H1 (cell line): ENCODE measurements around the gene ARHGAP6. TPM values are rescaled to one million over a fixed set of nuclear protein-coding genes. Genes with fewer than 3 reads are reported as not detected.

Experiments
- HDAC6 ChIP-seq: IDR thresholded peaks from one replicate; pipeline ENCODE4 v1.7.1; 2012; ENCODE audit warnings: low read depth, mild to moderate bottlenecking, inconsistent platforms, low read length, moderate library complexity
- POLR2AphosphoS5 ChIP-seq: IDR thresholded peaks from 2 replicates; pipeline ENCODE4 v1.6.1; 2011; ENCODE audit warnings: low read depth, low read length
- SUZ12 ChIP-seq: fragments of 200-600 bp; sonication (generic); IDR thresholded peaks from 2 replicates; pipeline ENCODE4 v1.6.1; 2012; ENCODE audit warnings: mild to moderate bottlenecking, inconsistent platforms, low read length, moderate library complexity, mixed read lengths
- polyA plus RNA-seq, 7 experiments: library from polyadenylated mRNA; depleted of rRNA in 3 of 7; stranded (reverse) in 5 of 7; unstranded in 2 of 7; fragments of >200 nt in 5 of 7; fragments of 200-250 nt in 2 of 7; gene quantifications; 1 replicate in 5 of 7; 2 replicates in 1 of 7; 4 replicates in 1 of 7; pipeline versions ENCODE4 v1.2.1 to v1.2.3, GENCODE V29; 2011 to 2013; ENCODE audit warnings: missing spikeins in 2 of 7, mixed read lengths in 2 of 7
- total RNA-seq: library from RNA; stranded (reverse); fragmentation: NEBNext Ultra II Directional; extraction: Animal tissue kit (Norgen Biotek cat#: 25700); gene quantifications from 2 replicates; pipeline ENCODE4 v1.2.1, GENCODE V29; 2021

The ARHGAP6 gene
- total and polyA plus RNA-seq, 2 of the 8 experiments (the other 6 are each of a cell fraction or from before 2014, with no cell fraction given), result 0.35 to 0.82 TPM

GRCh38 chrX:11408783-11409182, 256.9 kb downstream of the ARHGAP6 start (continued):
- no peak for TF ChIP-seq HDAC6
- no peak for TF ChIP-seq SUZ12
- no peak for TF ChIP-seq POLR2AphosphoS5
